ENCODE results near the gene LRRC30.

The LRRC30 gene

GRCh38 chr18:7191736-7192135, 39.2 kb upstream of the LRRC30 start:
- Histone ChIP-seq H3K4me2 (ENCODE audit: low read depth, low read length) (no peak overlapping the region), H3K4me3 (ENCODE audit: low read length) (no peak overlapping the region), H2AFZ (ENCODE audit: low read length) (no peak overlapping the region), H4K20me1 (ENCODE audit: insufficient read depth, low read length) (no peaks in the 10 kb centered on the region), H3K79me2 (ENCODE audit: low read length) (no peaks in the 10 kb centered on the region), H3K9me2 (replicated peaks; ENCODE audit: insufficient read depth, low read length) (no peaks in the 10 kb centered on the region), H3K9me3 (replicated peaks; ENCODE audit: insufficient read depth, low read length) (no peaks in the 10 kb centered on the region), H3K27me3 (replicated peaks; ENCODE audit: insufficient read depth, low read length) (no peaks in the 10 kb centered on the region), H3K9ac (ENCODE audit: low read length) (no peak overlapping the region), H3K27ac (ENCODE audit: low read length) (no peak overlapping the region), H3K36me3 (replicated peaks; ENCODE audit: insufficient read depth, low read length) (no peaks in the 10 kb centered on the region), H3F3A (ENCODE audit: insufficient read depth, low read length) (no peaks in the 10 kb centered on the region), H3K4me1 (ENCODE audit: low read length) (no peaks in the 10 kb centered on the region)
- no peak for DNase-seq
- TF ChIP-seq EZH2phosphoT487 (IDR thresholded peaks at IDR 0.05; ENCODE audit: low read length), result no peak
- TF ChIP-seq EZH2 (optimal IDR thresholded peaks at IDR 0.05; ENCODE audit: low read depth, low read length), result no peak
- no peak for TF ChIP-seq CTCF (IDR thresholded peaks at IDR 0.05; ENCODE audit: low read length)

GRCh38 chr18:7195266-7195665, 35.6 kb upstream of the LRRC30 start:
- no peak for DNase-seq
- Histone ChIP-seq H3K9ac (ENCODE audit: low read length) (no peak overlapping the region), H4K20me1 (ENCODE audit: insufficient read depth, low read length) (no peaks in the 10 kb centered on the region), H2AFZ (ENCODE audit: low read length) (no peak overlapping the region), H3K79me2 (ENCODE audit: low read length) (no peaks in the 10 kb centered on the region), H3K9me3 (replicated peaks; ENCODE audit: insufficient read depth, low read length) (no peaks in the 10 kb centered on the region), H3K4me3 (ENCODE audit: low read length) (no peak overlapping the region), H3K4me1 (ENCODE audit: low read length) (no peaks in the 10 kb centered on the region), H3K4me2 (ENCODE audit: low read depth, low read length) (no peak overlapping the region), H3K36me3 (replicated peaks; ENCODE audit: insufficient read depth, low read length) (no peaks in the 10 kb centered on the region), H3K27me3 (replicated peaks; ENCODE audit: insufficient read depth, low read length) (no peaks in the 10 kb centered on the region), H3F3A (ENCODE audit: insufficient read depth, low read length) (no peaks in the 10 kb centered on the region), H3K9me2 (replicated peaks; ENCODE audit: insufficient read depth, low read length) (no peaks in the 10 kb centered on the region), H3K27ac (ENCODE audit: low read length) (no peak overlapping the region)
- no peak for TF ChIP-seq CTCF (IDR thresholded peaks at IDR 0.05; ENCODE audit: low read length)
- TF ChIP-seq EZH2phosphoT487 (IDR thresholded peaks at IDR 0.05; ENCODE audit: low read length), result no peak
- no peak for TF ChIP-seq EZH2 (optimal IDR thresholded peaks at IDR 0.05; ENCODE audit: low read depth, low read length)

GRCh38 chr18:7196421-7196820, 34.5 kb upstream of the LRRC30 start:
- H3K79me2 ChIP-seq (ENCODE audit: low read length), result no peaks in the 10 kb centered on the region
- DNase-seq, result no peak

More at GRCh38 chr18:7196421-7196820, 34.5 kb upstream of the LRRC30 start:
- Histone ChIP-seq H3K9me3 (replicated peaks; ENCODE audit: insufficient read depth, low read length) (no peaks in the 10 kb centered on the region), H4K20me1 (ENCODE audit: insufficient read depth, low read length) (no peaks in the 10 kb centered on the region), H3K4me1 (ENCODE audit: low read length) (no peaks in the 10 kb centered on the region), H3K27ac (ENCODE audit: low read length) (no peak overlapping the region), H3K9ac (ENCODE audit: low read length) (no peak overlapping the region), H3K4me2 (ENCODE audit: low read depth, low read length) (no peak overlapping the region), H3F3A (ENCODE audit: insufficient read depth, low read length) (no peaks in the 10 kb centered on the region), H2AFZ (ENCODE audit: low read length) (no peak overlapping the region), H3K27me3 (replicated peaks; ENCODE audit: insufficient read depth, low read length) (no peaks in the 10 kb centered on the region), H3K9me2 (replicated peaks; ENCODE audit: insufficient read depth, low read length) (no peaks in the 10 kb centered on the region), H3K36me3 (replicated peaks; ENCODE audit: insufficient read depth, low read length) (no peaks in the 10 kb centered on the region), H3K4me3 (ENCODE audit: low read length) (no peak overlapping the region)
- no peak for TF ChIP-seq EZH2 (optimal IDR thresholded peaks at IDR 0.05; ENCODE audit: low read depth, low read length)
- TF ChIP-seq EZH2phosphoT487 (IDR thresholded peaks at IDR 0.05; ENCODE audit: low read length), result no peak
- no peak for TF ChIP-seq CTCF (IDR thresholded peaks at IDR 0.05; ENCODE audit: low read length)
